Panc1 (cell line): ENCODE data around the gene LHX3. TPM values are rescaled to one million over a fixed set of nuclear protein-coding genes. Genes with fewer than 3 reads are reported as not detected.
A peak's percentile ranks its signal among the peaks of the same experiment; 100 is the strongest.

ENCODE experiments used
- ATAC-seq: fragments of 200-7000 bp; cut with Tn5 transposase; 2 replicates; pipeline ENCODE4 v1.9.1; 2020; ENCODE audit warnings: mild to moderate bottlenecking, moderate library complexity
- BruUV-seq: library from RNA; stranded (reverse); fragments of 400-500 nt; replicated peaks from 2 replicates; lab custom pipeline; 2021; lab: Mats Ljungman, UMichigan
- CTCF ChIA-PET: fragments of 300-600 bp; sonication (Branson Sonifier 250); formaldehyde crosslinking; loops from one replicate; lab custom pipeline; 2022; ENCODE audit warnings: antibody characterized with exemption; lab: Charles Lee
- POLR2A ChIA-PET: fragments of 300-600 bp; sonication (Branson Sonifier 250); formaldehyde crosslinking; loops from one replicate; lab custom pipeline; 2022; ENCODE audit warnings: antibody characterized with exemption; lab: Charles Lee
- DNase-seq: peaks from one replicate; pipeline ENCODE4 v3.0.0-alpha.2; 2010; ENCODE audit warnings: low read depth, low spot score
- H3K27ac ChIP-seq: 2 replicates; pipeline ENCODE4 v1.5.1; 2011; ENCODE audit warnings: mild to moderate bottlenecking, low read length, inconsistent platforms
- H3K27me3 ChIP-seq: fragments of 200-500 bp; sonication (Bioruptor generic); 2 replicates; pipeline ENCODE4 v1.6.0; 2014; ENCODE audit warnings: low read length, inconsistent platforms; ENCODE audit not compliant: control insufficient read depth, insufficient read depth
- H3K36me3 ChIP-seq: fragments of 200-500 bp; sonication (Bioruptor generic); 2 replicates; pipeline ENCODE4 v1.5.1; 2014; ENCODE audit warnings: inconsistent platforms, mild to moderate bottlenecking, low read length, moderate library complexity; ENCODE audit not compliant: control insufficient read depth, insufficient read depth
- H3K4me1 ChIP-seq: 2 replicates; pipeline ENCODE4 v1.5.1; 2011; ENCODE audit warnings: inconsistent platforms, mild to moderate bottlenecking, low read length, moderate library complexity; ENCODE audit not compliant: control insufficient read depth, insufficient read depth
- H3K4me3 ChIP-seq, 2 experiments: 2 replicates each; pipeline ENCODE4 v1.5.1; 2011 to 2012; ENCODE audit warnings: low read depth in 2 of 2, low read length in 2 of 2, mild to moderate bottlenecking in 2 of 2, inconsistent platforms in 1 of 2, moderate library complexity in 1 of 2
- H3K9me3 ChIP-seq: fragments of 200-500 bp; sonication (Bioruptor generic); 2 replicates; pipeline ENCODE4 v1.5.1; 2014; ENCODE audit warnings: low read depth, mild to moderate bottlenecking, inconsistent platforms, low read length, moderate library complexity; ENCODE audit not compliant: control insufficient read depth, insufficient read depth
- POLR2AphosphoS5 ChIP-seq: IDR thresholded peaks from 2 replicates; pipeline ENCODE4 v1.6.1; 2012; ENCODE audit warnings: mild to moderate bottlenecking, low read depth, low read length, moderate library complexity
- SIN3A ChIP-seq: IDR thresholded peaks from 2 replicates; pipeline ENCODE4 v1.6.1; 2012; ENCODE audit warnings: low read depth, mild to moderate bottlenecking, low read length, moderate library complexity, borderline replicate concordance; ENCODE audit not compliant: insufficient read depth
- TCF7L2 ChIP-seq: IDR thresholded peaks from 2 replicates; pipeline ENCODE4 v1.6.1; 2011; ENCODE audit warnings: mild to moderate bottlenecking, low read depth, low read length, inconsistent platforms
- in situ Hi-C: cut with HindIII; loops from 2 replicates; pipeline ENCODE4 v1.10.0; 2016; ENCODE audit warnings: low sequenced_read_pairs, low pct_unique_long_range_greater_than_20kb
- intact Hi-C: fragments of 100-400 bp; cut with micrococcal nuclease; formaldehyde crosslinking; loops from one replicate; pipeline ENCODE4 v1.10.0; 2022; ENCODE audit not compliant: unreplicated experiment
- total RNA-seq: library from RNA; stranded (reverse); gene quantifications from one replicate; pipeline ENCODE4 v1.2.1, GENCODE V29; 2021; ENCODE audit not compliant: unreplicated experiment
- TF ChIP-seq, protein P1 (sequence below): fragments of 450-650 bp; IDR thresholded peaks from 2 replicates; pipeline ENCODE4 v1.5.1; 2017; ENCODE audit warnings: mild to moderate bottlenecking
- TF ChIP-seq, protein P2 (sequence below), 2 experiments: IDR thresholded peaks; 2 replicates each; pipeline ENCODE4 v1.6.1; 2011 to 2012; ENCODE audit warnings: low read depth in 2 of 2, control low read depth in 1 of 2, low read length in 1 of 2, mild to moderate bottlenecking in 1 of 2, moderate library complexity in 1 of 2; ENCODE audit not compliant: insufficient read depth in 1 of 2

Gene LHX3
- total RNA-seq, 1 experiment from 2014 or later, result 0.13 TPM

DNA sequence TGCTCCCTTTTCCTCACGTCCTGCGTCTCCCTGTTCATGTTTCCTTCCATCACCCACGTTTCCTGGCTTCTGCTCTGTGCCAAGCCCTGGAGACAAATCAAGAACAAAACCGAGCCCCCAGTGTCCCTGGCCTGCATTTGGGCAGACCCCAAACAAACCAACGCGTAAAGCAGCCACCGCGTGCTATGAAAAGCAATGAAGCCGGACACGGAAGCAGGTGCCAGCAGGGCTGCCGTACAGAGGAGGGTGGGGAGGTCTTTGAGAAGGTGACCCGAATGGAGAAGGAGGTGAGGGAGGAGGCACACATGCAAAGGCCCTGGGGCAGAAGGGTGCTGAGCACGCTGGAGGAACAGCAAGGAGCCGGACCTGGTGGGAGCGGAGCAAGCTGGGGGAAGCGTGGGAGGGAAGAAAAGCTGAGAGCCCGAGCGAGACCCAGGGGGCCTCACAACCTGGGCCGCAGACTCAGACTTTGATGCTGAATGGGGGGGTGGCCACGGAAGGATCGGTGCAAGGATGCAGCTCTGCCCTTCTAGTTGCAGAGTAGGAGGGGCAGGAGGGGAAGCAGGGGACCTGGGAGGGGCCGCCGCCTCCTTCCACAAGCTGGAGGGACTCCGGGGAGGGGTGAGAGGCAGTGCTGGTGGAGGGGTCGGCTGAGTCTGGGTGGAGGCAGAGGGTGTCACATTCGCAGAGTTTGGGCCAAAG is 42.1 kb upstream of the LHX3 start:
- H3K4me3 ChIP-seq, result no peak overlapping the region
- ChIA-PET CTCF (interaction anchor here (0.6 kb wide), 1 partner anchor 1395 kb away, joined by 3 read pairs; no protein-coding TSS in a partner anchor), POLR2A (no interaction called here)
- BruUV-seq, result no TSS peak
- TF ChIP-seq, protein P1, sequence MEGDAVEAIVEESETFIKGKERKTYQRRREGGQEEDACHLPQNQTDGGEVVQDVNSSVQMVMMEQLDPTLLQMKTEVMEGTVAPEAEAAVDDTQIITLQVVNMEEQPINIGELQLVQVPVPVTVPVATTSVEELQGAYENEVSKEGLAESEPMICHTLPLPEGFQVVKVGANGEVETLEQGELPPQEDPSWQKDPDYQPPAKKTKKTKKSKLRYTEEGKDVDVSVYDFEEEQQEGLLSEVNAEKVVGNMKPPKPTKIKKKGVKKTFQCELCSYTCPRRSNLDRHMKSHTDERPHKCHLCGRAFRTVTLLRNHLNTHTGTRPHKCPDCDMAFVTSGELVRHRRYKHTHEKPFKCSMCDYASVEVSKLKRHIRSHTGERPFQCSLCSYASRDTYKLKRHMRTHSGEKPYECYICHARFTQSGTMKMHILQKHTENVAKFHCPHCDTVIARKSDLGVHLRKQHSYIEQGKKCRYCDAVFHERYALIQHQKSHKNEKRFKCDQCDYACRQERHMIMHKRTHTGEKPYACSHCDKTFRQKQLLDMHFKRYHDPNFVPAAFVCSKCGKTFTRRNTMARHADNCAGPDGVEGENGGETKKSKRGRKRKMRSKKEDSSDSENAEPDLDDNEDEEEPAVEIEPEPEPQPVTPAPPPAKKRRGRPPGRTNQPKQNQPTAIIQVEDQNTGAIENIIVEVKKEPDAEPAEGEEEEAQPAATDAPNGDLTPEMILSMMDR, result no peak
- TF ChIP-seq TCF7L2 (no peak), SIN3A (no peak)
- H3K4me1 ChIP-seq, result peaks cover 15% of the 10 kb centered on the region
- H3K27me3 ChIP-seq, result no peaks in the 10 kb centered on the region
- ATAC-seq, result no peak
- H3K27ac ChIP-seq, result no peak overlapping the region
- peaks cover 4% of the 10 kb centered on the region; the same call in 1 of the 2 replicates for H3K36me3 ChIP-seq
- DNase-seq, result no peak
- no peaks in the 10 kb centered on the region for H3K9me3 ChIP-seq
- intact Hi-C loops, result no loop called here
- in situ Hi-C loops, result no loop called here

DNA sequence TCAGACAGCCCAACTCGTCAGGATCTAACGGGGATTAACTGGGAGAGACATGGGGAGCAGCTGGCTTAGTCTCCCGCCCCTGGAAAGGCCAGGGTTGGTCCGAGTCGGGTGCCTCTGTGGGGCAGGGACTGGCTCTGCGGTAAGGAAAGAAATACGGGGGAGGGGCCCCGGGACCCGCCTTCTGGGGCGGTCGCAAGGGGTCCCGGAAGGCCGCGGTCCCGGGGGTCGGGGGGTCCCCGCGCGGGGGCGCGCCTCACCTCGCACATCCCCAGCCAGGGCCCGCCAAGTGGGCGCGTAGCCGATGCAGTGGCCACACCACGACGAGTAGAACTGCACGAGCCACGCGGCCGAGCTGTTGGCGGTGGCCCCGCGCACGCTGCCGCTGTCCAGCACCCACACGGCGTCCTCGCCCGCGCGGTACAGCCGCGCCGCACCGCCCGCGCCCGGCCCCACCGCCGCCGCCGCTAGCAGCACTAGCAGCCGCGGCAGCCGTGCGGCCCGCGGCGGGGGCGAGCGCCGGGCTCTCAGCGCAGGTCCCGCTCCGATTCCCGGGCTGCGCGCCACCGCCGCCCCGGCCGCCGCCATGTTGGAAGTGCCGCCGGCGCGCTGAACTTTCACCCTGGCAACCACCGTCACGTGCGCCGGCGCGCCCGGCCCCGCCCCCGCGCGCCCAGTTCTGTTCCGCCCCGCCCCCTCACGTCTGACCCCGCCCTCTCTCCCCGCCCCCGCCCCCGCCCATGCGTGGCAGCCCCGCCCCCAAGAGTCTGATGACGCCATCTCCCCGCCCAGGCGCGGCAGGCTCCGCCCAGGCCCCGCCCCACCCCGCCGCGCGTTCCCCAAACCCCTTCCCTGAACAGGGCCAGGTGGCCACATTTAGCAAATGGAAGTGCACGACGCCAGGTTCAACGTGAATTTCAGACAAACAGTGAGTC is 40.6 kb upstream of the LHX3 start, which contains the start of gene QSOX2:
QSOX2 (minus strand) TSS at position 594 of the 932 bp plus-strand sequence; CDS start at position 585, 9 bp downstream.
- no peaks in the 10 kb centered on the region for H3K9me3 ChIP-seq
- H3K27ac ChIP-seq, result peak within 1 kb of the TSS; percentile 86
- intact Hi-C loops, result no loop called here
- DNase-seq (no peak), ATAC-seq (peak; percentile 85)
- H3K4me3 ChIP-seq, result peak within 1 kb of the TSS; percentile 71 to 84
- ChIA-PET CTCF (no interaction called here), POLR2A (no interaction called here)
- H3K36me3 ChIP-seq, result peaks cover 4% of the 10 kb centered on the region; the same call in 1 of the 2 replicates
- TF ChIP-seq POLR2AphosphoS5 (peak; percentile 27; the same call in 1 of the 2 replicates), SIN3A (peak; percentile 54; the same call in 1 of the 2 replicates), TCF7L2 (no peak)
- TF ChIP-seq, protein P2, sequence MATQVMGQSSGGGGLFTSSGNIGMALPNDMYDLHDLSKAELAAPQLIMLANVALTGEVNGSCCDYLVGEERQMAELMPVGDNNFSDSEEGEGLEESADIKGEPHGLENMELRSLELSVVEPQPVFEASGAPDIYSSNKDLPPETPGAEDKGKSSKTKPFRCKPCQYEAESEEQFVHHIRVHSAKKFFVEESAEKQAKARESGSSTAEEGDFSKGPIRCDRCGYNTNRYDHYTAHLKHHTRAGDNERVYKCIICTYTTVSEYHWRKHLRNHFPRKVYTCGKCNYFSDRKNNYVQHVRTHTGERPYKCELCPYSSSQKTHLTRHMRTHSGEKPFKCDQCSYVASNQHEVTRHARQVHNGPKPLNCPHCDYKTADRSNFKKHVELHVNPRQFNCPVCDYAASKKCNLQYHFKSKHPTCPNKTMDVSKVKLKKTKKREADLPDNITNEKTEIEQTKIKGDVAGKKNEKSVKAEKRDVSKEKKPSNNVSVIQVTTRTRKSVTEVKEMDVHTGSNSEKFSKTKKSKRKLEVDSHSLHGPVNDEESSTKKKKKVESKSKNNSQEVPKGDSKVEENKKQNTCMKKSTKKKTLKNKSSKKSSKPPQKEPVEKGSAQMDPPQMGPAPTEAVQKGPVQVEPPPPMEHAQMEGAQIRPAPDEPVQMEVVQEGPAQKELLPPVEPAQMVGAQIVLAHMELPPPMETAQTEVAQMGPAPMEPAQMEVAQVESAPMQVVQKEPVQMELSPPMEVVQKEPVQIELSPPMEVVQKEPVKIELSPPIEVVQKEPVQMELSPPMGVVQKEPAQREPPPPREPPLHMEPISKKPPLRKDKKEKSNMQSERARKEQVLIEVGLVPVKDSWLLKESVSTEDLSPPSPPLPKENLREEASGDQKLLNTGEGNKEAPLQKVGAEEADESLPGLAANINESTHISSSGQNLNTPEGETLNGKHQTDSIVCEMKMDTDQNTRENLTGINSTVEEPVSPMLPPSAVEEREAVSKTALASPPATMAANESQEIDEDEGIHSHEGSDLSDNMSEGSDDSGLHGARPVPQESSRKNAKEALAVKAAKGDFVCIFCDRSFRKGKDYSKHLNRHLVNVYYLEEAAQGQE (IDR thresholded peaks at IDR 0.05; ENCODE audit: insufficient read depth in 1 of 2, low read depth in 2 of 2, low read length in 1 of 2), result peak; percentile 65 to 87; a peak in 3 of 4 replicates
- no peaks in the 10 kb centered on the region for H3K27me3 ChIP-seq
- peaks cover 15% of the 10 kb centered on the region for H3K4me1 ChIP-seq
- in situ Hi-C loops, result no loop called here
- no TSS peak for BruUV-seq
